Posterior cingulate gyrus (tissue), 11 donors: ENCODE data around the gene CADM1.
"Not testable (repeated sequence)": the region's sequence is repeated elsewhere in the genome, so short reads cannot be mapped to it uniquely, and the experiment has no call there.

Experiments used
- DNase-seq, 10 donors: peaks; one replicate each; pipeline versions ENCODE4 v3.0.0 to v3.0.0-alpha.2; 2020 to 2021; ENCODE audit warnings: mixed read lengths in 3 of 10
- intact Hi-C: fragments of 100-400 bp; cut with DNase I; formaldehyde crosslinking; loops from one replicate; pipeline ENCODE4 v1.15.1; 2023

CADM1 gene

DNA sequence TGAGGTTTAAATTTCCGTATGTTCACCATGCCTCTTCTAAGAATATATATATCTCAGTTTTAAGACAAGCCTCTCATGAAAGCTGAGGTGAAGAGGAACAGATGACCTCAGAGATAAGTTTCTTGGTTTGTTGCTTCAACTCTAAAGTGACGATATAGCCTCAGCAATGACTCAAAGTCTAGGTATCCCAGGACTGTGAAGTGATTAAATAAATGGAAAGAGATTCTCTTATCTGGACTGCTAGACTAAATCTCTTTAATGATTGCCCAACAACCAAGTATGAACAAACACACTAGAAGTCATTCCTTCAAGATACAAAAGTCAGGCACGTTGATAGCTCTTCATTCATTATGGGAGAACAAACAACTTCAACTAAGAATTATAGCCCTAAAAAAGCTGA, 15.3 kb downstream of the CADM1 start:
- intact Hi-C loops: no loop called here
- no peak for DNase-seq

GRCh38 chr11:115481528-115481927, 22.7 kb downstream of the CADM1 start:
- intact Hi-C loops: no loop called here
- no peak for DNase-seq

DNA sequence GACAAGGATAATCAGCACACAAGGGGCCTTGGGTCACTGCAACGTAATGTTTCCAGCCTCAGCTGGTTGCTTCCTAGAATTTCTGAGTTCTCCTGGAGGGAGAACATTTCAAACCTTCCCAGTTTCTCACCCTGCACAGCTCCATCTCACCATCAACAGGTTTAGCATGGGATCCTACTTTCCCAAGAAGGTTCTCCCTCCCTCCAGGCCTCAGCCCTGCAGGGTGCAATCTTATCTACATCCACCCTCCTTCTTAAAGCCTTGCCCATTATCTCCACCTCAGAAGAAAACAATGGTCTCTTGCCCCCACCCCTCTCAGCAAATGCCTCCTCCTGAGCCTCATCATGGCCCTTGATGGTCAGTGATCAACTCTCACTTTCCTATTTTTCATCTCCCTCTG, 23.6 kb downstream of the CADM1 start:
- DNase-seq: no peak
- intact Hi-C loops: no loop called here

DNA sequence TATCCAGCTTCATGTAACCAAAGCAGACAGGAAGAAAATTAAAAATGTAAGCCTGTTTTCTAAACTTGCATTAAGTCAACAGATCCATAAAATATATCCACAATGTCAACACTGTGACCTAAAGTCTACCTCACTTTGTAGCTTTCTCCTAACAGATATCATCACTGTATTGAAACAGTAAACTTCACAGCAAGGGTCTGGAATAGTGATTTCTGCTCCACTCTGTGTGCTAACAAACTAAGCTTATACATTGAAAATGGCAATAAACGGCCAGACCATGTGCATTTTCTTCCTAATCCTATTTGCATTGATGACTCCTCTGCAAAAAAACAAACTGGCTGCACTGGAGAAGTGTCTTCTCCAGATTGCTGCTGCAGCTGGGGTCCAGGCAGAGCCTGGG, 26.8 kb downstream of the CADM1 start:
- intact Hi-C loops: no loop called here
- no peak for DNase-seq

GRCh38 chr11:115476463-115477286, 27.5 kb downstream of the CADM1 start:
- no peak for DNase-seq
- intact Hi-C loops: no loop called here

- intact Hi-C loops: no loop called here
- no peak for DNase-seq
These were observed 28.7 kb downstream of the CADM1 start for GRCh38 chr11:115475564-115475963.

- intact Hi-C loops: not testable (repeated sequence)
These were observed 29.9 kb downstream of the CADM1 start for GRCh38 chr11:115474306-115474705.

DNA sequence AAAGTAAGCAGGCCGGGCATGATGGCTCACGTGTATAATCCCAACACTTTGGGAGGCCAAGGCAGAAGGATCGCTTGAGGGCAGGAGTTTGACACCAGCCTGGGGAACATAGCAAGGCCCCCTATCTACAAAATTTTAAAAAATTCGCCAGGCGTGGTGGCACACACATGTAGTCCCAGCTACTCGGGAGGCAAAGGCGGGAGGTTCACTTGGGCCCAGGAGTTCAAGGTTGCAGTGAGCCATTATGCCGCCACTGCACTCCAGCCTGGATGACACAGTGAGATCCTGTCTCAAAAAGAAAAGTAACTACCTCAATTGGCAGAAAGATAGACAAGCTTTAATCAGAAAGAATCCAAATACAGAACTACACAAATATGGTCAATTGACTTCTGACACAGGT, 31.0 kb downstream of the CADM1 start:
- intact Hi-C loops: no loop called here

More at GRCh38 chr11:115474306-115474705, 29.9 kb downstream of the CADM1 start:
- DNase-seq: not testable (repeated sequence)

GRCh38 chr11:115471367-115471766, 32.8 kb downstream of the CADM1 start:
- intact Hi-C loops: no loop called here
- peak in 2 of 10 donors; percentile 9 to 74 for DNase-seq

More for the DNA sequence above, 31.0 kb downstream of the CADM1 start:
- DNase-seq: no peak

GRCh38 chr11:115470928-115471327, 33.3 kb downstream of the CADM1 start:
- intact Hi-C loops: no loop called here
- DNase-seq: no peak

- intact Hi-C loops: no loop called here
- no peak for DNase-seq
These were observed 34.9 kb downstream of the CADM1 start for GRCh38 chr11:115469361-115469760.

DNA sequence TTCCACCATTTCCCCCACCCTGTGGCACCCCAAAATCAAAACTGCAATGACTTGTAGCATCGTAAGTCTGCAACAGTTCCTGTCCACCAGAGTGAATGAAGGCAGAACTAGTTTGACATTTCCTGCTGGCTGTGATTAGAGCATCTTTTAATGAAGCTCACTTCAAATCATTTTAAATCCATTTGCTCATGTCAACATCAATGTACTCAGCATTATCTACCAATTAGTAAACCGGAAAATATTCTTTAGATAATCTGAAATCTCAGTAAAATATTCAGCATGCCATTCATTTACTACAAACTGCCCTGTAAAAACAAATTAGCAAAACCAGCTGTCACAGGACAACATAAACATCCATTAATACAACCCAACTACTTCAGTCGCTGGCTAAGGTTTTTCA, 38.1 kb downstream of the CADM1 start:
- no peak for DNase-seq
- intact Hi-C loops: no loop called here

DNA sequence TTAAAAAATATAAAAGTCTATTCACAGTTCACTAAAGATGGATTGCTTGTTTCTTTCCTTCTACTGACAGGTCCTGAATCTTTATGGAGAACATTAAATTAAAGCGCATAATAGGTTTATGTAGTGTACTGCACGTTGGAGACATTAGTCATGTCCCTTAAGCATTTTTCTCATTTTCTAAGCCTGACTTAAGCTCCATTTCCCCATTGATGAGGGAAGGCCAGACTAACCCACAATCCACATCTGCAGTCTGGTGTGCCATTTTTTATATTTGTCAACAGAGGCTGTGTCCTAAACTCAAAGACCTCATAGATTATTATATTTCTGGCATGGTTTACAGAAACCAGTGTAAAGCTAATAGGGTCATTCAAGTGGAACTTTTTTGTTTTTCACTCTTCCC, 39.9 kb downstream of the CADM1 start:
- DNase-seq: no peak
- intact Hi-C loops: no loop called here

DNA sequence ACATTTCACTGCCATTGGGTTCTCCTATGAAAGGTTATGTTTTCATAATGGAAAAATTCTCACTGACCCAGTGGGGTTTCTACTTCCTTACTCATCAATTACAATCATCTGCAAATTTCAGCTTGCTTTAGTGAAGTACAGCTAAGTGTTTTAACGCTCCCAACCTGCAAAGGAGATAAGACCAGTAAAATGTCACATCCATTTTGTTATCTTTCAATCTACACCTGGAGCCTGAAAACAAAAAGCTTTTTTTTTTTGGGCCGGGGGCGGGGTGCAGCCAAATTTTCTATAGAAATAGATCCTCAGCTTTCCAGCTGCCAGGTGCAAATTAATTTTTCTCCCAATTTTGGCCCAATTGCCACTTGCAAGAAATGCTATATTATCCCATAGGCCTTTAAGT, 40.6 kb downstream of the CADM1 start:
- intact Hi-C loops: no loop called here
- DNase-seq: no peak

- DNase-seq: no peak
- intact Hi-C loops: no loop called here
These were observed 41.5 kb downstream of the CADM1 start for GRCh38 chr11:115462757-115463156.

GRCh38 chr11:115462004-115462541, 42.1 kb downstream of the CADM1 start:
- peak in 1 of 10 donors; percentile 49 for DNase-seq
- intact Hi-C loops: no loop called here

GRCh38 chr11:115460512-115460911, 43.7 kb downstream of the CADM1 start:
- DNase-seq: no peak
- intact Hi-C loops: no loop called here

DNA sequence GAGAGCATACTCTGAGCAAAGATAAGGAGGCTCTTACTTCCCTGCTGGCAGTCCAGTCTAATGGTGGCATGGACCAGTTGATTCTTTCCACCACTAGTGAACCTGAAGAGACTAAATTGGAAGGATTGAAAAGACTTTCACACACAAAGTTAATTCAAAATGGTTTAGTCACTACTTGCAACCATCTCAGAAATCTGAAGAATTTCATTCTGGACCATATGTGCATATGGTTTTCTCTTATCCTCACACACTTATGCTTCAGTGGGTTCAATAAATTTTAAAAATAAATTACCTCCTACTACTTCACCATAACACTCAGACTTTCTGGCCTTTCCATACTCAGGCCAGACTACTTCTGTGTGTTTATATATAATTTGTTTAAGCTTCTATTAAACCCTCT, 44.7 kb downstream of the CADM1 start:
- no peak for DNase-seq
- intact Hi-C loops: no loop called here

DNA sequence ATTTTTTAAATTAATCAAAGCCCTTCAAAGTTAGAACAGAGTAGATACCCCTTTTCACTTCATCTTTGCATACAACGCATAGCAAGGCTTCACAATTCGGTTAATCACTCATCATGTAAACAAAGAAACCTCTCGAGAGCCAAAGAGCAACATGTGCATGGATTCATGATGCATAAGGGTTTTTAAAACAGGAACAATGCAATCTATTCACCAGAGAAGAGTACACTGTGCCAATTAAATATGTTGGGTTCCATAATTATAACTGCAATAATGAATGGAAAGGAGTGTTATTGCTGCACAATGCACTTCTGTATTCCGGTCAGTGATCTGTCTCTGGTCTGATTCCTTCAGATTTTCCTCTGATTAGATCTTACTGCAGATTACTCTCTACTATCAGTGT, 45.3 kb downstream of the CADM1 start:
- intact Hi-C loops: no loop called here
- DNase-seq: no peak

DNA sequence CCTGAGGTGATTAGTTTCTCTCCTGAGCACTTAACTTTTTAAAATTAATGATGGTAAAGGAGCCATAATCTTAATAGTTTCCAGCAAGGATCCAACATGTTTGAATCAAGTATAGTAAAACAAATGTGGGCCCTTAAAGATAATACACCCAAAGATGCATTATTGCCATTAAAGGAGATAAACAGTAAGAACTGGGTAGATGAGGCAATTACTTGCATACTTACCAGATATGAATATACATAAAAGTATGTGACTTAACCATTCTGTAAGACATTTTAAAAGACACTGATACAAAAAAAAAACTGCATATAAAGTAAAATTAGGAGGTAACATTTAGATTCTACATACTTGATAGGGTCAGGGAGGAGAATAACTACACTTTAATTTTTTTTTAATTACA, 48.2 kb downstream of the CADM1 start:
- intact Hi-C loops: no loop called here
- DNase-seq: no peak

DNA sequence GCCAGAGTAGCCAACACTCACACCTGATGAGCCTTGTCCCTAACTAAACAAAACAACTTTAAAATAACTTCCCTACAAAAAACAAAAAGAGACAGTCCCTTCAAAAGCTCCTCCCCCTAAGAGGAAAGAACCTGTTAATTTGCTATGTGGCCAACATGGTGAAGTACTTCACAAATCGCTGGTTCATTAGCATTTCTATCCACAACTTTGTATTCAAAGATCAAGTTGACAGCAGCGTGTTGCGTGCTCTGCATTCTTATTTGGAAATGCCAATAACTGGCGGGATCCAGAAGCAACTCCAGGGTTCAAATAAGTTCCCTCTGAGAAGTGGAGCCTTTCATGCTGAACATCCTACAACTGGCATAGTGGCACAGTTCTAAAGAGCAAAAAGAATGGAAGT, 48.6 kb downstream of the CADM1 start:
- intact Hi-C loops: no loop called here

DNA sequence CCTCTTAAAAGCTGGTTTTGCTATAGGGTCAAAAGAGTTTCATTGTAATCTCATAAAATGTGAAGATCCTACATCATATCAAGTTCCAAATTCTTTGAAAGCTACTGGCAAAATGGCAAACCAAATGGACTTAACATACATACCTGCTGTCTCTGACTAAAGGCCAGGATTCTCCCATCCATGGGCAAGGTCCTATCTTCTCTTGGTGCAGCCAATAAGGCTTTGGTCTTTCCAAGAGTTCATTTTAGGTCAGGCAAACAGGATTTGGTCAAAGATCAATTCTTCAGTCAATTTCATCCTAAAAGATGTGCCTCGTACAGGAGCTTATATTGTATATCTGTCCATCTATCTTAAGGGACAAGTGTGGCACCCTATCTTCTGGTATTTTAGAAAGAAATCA, 49.7 kb downstream of the CADM1 start:
- DNase-seq: no peak
- intact Hi-C loops: no loop called here

More for the DNA sequence above, 48.6 kb downstream of the CADM1 start:
- DNase-seq: no peak
